ENCODE results near the gene KLHL40. TPM values are rescaled to one million over a fixed set of nuclear protein-coding genes. Genes with fewer than 3 reads are reported as not detected.
A peak's percentile ranks its signal among the peaks of the same experiment; 100 is the strongest.

The KLHL40 gene
- total RNA-seq, 2 donors from 2014 or later = not detected

GRCh38 chr3:42640771-42641370 is 44.5 kb upstream of the KLHL40 start:
- no peak overlapping the region for H3K4me3 ChIP-seq
- ATAC-seq (ENCODE audit: insufficient number of reproducible peaks, low FRiP score, low read depth) = no peak
- TF ChIP-seq CTCF (IDR thresholded peaks at IDR 0.05) = no peak
- no peak for DNase-seq (ENCODE audit: low spot score)
- H3K36me3 ChIP-seq = peaks cover 55% of the 10 kb centered on the region
- H3K27ac ChIP-seq = peak overlapping the region in 1 of 2 donors; percentile 34
- no peaks in the 10 kb centered on the region for H3K27me3 ChIP-seq (replicated peaks; ENCODE audit: insufficient read depth)
- no peaks in the 10 kb centered on the region for H3K9me3 ChIP-seq
- peaks cover 0 to 21% of the 10 kb centered on the region in 2 donors for H3K4me1 ChIP-seq (ENCODE audit: control insufficient read depth in 1 of 2, low read depth in 2 of 2)

DNA sequence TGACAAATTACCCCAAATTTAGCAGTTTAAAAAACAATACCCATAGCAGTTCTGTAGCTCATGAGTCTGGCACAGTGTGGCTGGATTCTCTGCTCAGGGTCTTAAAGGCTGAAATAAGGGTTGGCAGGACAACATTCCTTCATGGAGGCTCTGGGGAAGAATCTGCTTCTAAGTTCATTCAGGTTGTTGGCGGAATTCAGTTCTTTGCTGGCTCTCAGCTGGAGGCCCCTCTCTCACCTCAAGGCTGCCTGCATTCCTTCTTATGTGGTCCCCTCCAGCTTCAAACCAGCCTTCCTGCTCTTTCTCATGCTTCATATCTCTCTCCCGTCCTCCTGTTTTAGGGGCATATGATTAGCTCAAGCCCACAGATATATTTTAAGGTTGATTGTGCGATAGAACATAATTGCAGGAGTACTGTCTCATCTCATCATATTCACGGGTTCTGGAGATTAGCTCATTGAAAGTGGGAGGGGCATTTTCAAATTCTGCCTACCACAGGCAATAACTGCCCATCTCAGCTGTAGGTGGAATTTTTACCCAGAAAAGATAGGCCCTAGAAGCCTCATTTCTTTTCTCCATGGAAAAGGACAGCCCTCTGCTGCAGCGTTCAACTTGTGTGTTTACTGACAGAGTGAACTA is 37.4 kb upstream of the KLHL40 start:
- Histone ChIP-seq H3K36me3 (peaks cover 30% of the 10 kb centered on the region), H3K4me3 (no peak overlapping the region), H3K4me1 (ENCODE audit: control insufficient read depth in 1 of 2, low read depth in 2 of 2) (peaks cover 20 to 55% of the 10 kb centered on the region in 2 donors), H3K27ac (no peak overlapping the region), H3K9me3 (no peaks in the 10 kb centered on the region), H3K27me3 (replicated peaks; ENCODE audit: insufficient read depth) (no peaks in the 10 kb centered on the region)
- no peak for ATAC-seq (ENCODE audit: insufficient number of reproducible peaks, low FRiP score, low read depth)
- TF ChIP-seq CTCF (IDR thresholded peaks at IDR 0.05) = no peak
- DNase-seq (ENCODE audit: low spot score) = no peak

- no peak for TF ChIP-seq CTCF (IDR thresholded peaks at IDR 0.05)
- ATAC-seq (ENCODE audit: insufficient number of reproducible peaks, low FRiP score, low read depth) (no peak), DNase-seq (ENCODE audit: low spot score) (no peak)
- H3K27ac ChIP-seq = no peak overlapping the region
- H3K4me1 ChIP-seq (ENCODE audit: control insufficient read depth in 1 of 2, low read depth in 2 of 2) = peaks cover 20 to 59% of the 10 kb centered on the region in 2 donors
- no peaks in the 10 kb centered on the region for H3K9me3 ChIP-seq
- H3K36me3 ChIP-seq = peaks cover 19% of the 10 kb centered on the region
- no peak overlapping the region for H3K4me3 ChIP-seq
- H3K27me3 ChIP-seq (replicated peaks; ENCODE audit: insufficient read depth) = no peaks in the 10 kb centered on the region
Measured at GRCh38 chr3:42649006-42649405, 36.3 kb upstream of the KLHL40 start.

GRCh38 chr3:42649783-42650182 is 35.6 kb upstream of the KLHL40 start:
- Histone ChIP-seq H3K9me3 (no peaks in the 10 kb centered on the region), H3K27ac (peak overlapping the region; percentile 92 to 97), H3K4me3 (no peak overlapping the region), H3K27me3 (replicated peaks; ENCODE audit: insufficient read depth) (no peaks in the 10 kb centered on the region), H3K4me1 (ENCODE audit: control insufficient read depth in 1 of 2, low read depth in 2 of 2) (peaks cover 20 to 59% of the 10 kb centered on the region in 2 donors), H3K36me3 (peaks cover 15% of the 10 kb centered on the region)
- ATAC-seq (ENCODE audit: insufficient number of reproducible peaks, low FRiP score, low read depth) (no peak), DNase-seq (ENCODE audit: low spot score) (no peak)
- TF ChIP-seq CTCF (IDR thresholded peaks at IDR 0.05) = no peak

GRCh38 chr3:42651248-42652091 is 33.9 kb upstream of the KLHL40 start:
- DNase-seq (ENCODE audit: low spot score) (no peak), ATAC-seq (ENCODE audit: insufficient number of reproducible peaks, low FRiP score, low read depth) (no peak)
- peak overlapping the region; percentile 91 for H3K4me3 ChIP-seq
- H3K27me3 ChIP-seq (replicated peaks; ENCODE audit: insufficient read depth) = no peaks in the 10 kb centered on the region
- no peak for TF ChIP-seq CTCF (IDR thresholded peaks at IDR 0.05)
- peak overlapping the region; percentile 92 to 97 for H3K27ac ChIP-seq
- H3K4me1 ChIP-seq (ENCODE audit: control insufficient read depth in 1 of 2, low read depth in 2 of 2) = peaks cover 35 to 74% of the 10 kb centered on the region in 2 donors
- H3K9me3 ChIP-seq = no peaks in the 10 kb centered on the region
- H3K36me3 ChIP-seq = peaks cover 8% of the 10 kb centered on the region
